HCT116 (cell line): Measurements from ENCODE around the gene UROD. TPM values are rescaled to one million over a fixed set of nuclear protein-coding genes. Genes with fewer than 3 reads are reported as not detected.

Source experiments
- ATAC-seq: fragments of 200-7000 bp; cut with Tn5 transposase; 2 replicates; pipeline ENCODE4 v1.9.1; 2020; ENCODE audit warnings: mild to moderate bottlenecking, moderate library complexity
- BruUV-seq: library from RNA; stranded (reverse); fragments of 400-500 nt; replicated peaks from 2 replicates; lab custom pipeline; 2021; lab: Mats Ljungman, UMichigan
- CTCF ChIA-PET: fragments of 300-600 bp; sonication (Branson Sonifier 250); formaldehyde crosslinking; loops from one replicate; lab custom pipeline; 2021; ENCODE audit warnings: antibody characterized with exemption; lab: Charles Lee
- POLR2A ChIA-PET: fragments of 300-600, 350-600 bp; sonication (Branson Sonifier 250); formaldehyde crosslinking; loops from one replicate; lab custom pipeline; 2021; ENCODE audit warnings: antibody characterized with exemption; lab: Charles Lee
- RAD21 ChIA-PET, 2 experiments: fragments of 300-600 bp; sonication (Branson Sonifier 250); formaldehyde crosslinking; loops; one replicate each; lab custom pipeline; 2023; ENCODE audit warnings: low total read pairs in 2 of 2; ENCODE audit not compliant: uncharacterized antibody in 2 of 2, unreplicated experiment in 2 of 2, low non-redundant PET in 1 of 2; lab: Charles Lee
- DNase-seq: peaks from one replicate; pipeline ENCODE4 v3.0.0-alpha.2; 2010; ENCODE audit warnings: low read depth, low spot score
- H2AFZ ChIP-seq: fragments of 200-600 bp; shearing (Covaris generic), sonication (generic); 2 replicates; pipeline ENCODE4 v1.6.1; 2017; ENCODE audit warnings: low read depth, mixed run types, mixed read lengths, antibody characterized with exemption, low read length; ENCODE audit not compliant: poor library complexity, severe bottlenecking
- H3K27ac ChIP-seq: 2 replicates; pipeline ENCODE4 v1.5.1; 2012; ENCODE audit warnings: low read depth, low read length
- H3K27me3 ChIP-seq: fragments of 200-600 bp; sonication (generic); 2 replicates; pipeline ENCODE4 v1.6.1; 2016; ENCODE audit warnings: mixed run types, low read length, mixed read lengths; ENCODE audit not compliant: insufficient read depth
- H3K36me3 ChIP-seq, 2 experiments: fragments of 200-500 bp in 1 of 2; fragments of 200-600 bp in 1 of 2; sonication (Bioruptor generic) in 1 of 2; sonication (generic) in 1 of 2; 2 replicates each; pipeline versions ENCODE4 v1.5.1 to v1.6.1; 2014 to 2016; ENCODE audit warnings: low read length in 2 of 2, inconsistent platforms in 1 of 2, mixed read lengths in 1 of 2, mixed run types in 1 of 2; ENCODE audit not compliant: insufficient read depth in 2 of 2, control insufficient read depth in 1 of 2
- H3K4me1 ChIP-seq, 2 experiments: fragments of 200-600 bp in 1 of 2; sonication (generic) in 1 of 2; 2 replicates each; pipeline versions ENCODE4 v1.5.1 to v1.6.1; 2012 to 2017; ENCODE audit warnings: low read length in 2 of 2, inconsistent platforms in 1 of 2, mild to moderate bottlenecking in 1 of 2, mixed read lengths in 1 of 2, mixed run types in 1 of 2, moderate library complexity in 1 of 2; ENCODE audit not compliant: insufficient read depth in 2 of 2, control insufficient read depth in 1 of 2
- H3K4me2 ChIP-seq: fragments of 200-600 bp; sonication (generic); 2 replicates; pipeline ENCODE4 v1.6.1; 2017; ENCODE audit warnings: mixed run types, low read length, mixed read lengths
- H3K4me3 ChIP-seq, 2 experiments: fragments of 200-600 bp in 1 of 2; sonication (generic) in 1 of 2; replicated peaks in 1 of 2; 2 replicates each; pipeline ENCODE4 v1.5.1; 2011 to 2016; ENCODE audit warnings: low read length in 2 of 2, control low read depth in 1 of 2, low read depth in 1 of 2, mild to moderate bottlenecking in 1 of 2, mixed read lengths in 1 of 2, mixed run types in 1 of 2
- H3K79me2 ChIP-seq: fragments of 200-600 bp; sonication (generic); 2 replicates; pipeline ENCODE4 v1.6.1; 2017; ENCODE audit warnings: mild to moderate bottlenecking, mixed run types, low read length, moderate library complexity, mixed read lengths; ENCODE audit not compliant: insufficient read depth
- H3K9ac ChIP-seq: fragments of 200-600 bp; sonication (generic); 2 replicates; pipeline ENCODE4 v1.6.1; 2016; ENCODE audit warnings: low read length, mixed read lengths
- H3K9me2 ChIP-seq: fragments of 200-600 bp; sonication (generic), shearing (Covaris generic); 2 replicates; pipeline ENCODE4 v1.6.1; 2017; ENCODE audit warnings: mixed run types, mild to moderate bottlenecking, moderate library complexity; ENCODE audit not compliant: insufficient read depth
- H3K9me3 ChIP-seq, 2 experiments: fragments of 200-500 bp in 1 of 2; fragments of 200-600 bp in 1 of 2; sonication (Bioruptor generic) in 1 of 2; sonication (generic) in 1 of 2; 2 replicates each; pipeline ENCODE4 v1.6.1; 2014 to 2017; ENCODE audit warnings: low read length in 2 of 2, mixed read lengths in 2 of 2, inconsistent platforms in 1 of 2, low read depth in 1 of 2, mild to moderate bottlenecking in 1 of 2, mixed run types in 1 of 2, moderate library complexity in 1 of 2; ENCODE audit not compliant: control insufficient read depth in 1 of 2, insufficient read depth in 1 of 2
- H4K20me1 ChIP-seq: fragments of 200-600 bp; sonication (generic), shearing (Covaris generic); 2 replicates; pipeline ENCODE4 v1.6.1; 2017; ENCODE audit warnings: mixed run types, mild to moderate bottlenecking, moderate library complexity; ENCODE audit not compliant: insufficient read depth
- ATF3 ChIP-seq: IDR thresholded peaks from 2 replicates; pipeline ENCODE4 v1.6.1; 2012
- CEBPB ChIP-seq: IDR thresholded peaks from 2 replicates; pipeline ENCODE4 v1.6.1; 2012; ENCODE audit warnings: low read depth
- EZH2 ChIP-seq: fragments of 200-600 bp; sonication (generic); IDR thresholded peaks from 2 replicates; pipeline ENCODE4 v1.6.1; 2017; ENCODE audit warnings: antibody characterized with exemption, mixed run types
- FOSL1 ChIP-seq: IDR thresholded peaks from 2 replicates; pipeline ENCODE4 v1.6.1; 2012; ENCODE audit warnings: low read depth
- JUND ChIP-seq: IDR thresholded peaks from 2 replicates; pipeline ENCODE4 v1.6.1; 2012
- RAD21 ChIP-seq: IDR thresholded peaks from 2 replicates; pipeline ENCODE4 v1.6.1; 2012; ENCODE audit warnings: low read depth, mild to moderate bottlenecking
- SP1 ChIP-seq: IDR thresholded peaks from 2 replicates; pipeline ENCODE4 v1.6.1; 2012; ENCODE audit warnings: low read depth
- SRF ChIP-seq: IDR thresholded peaks from 2 replicates; pipeline ENCODE4 v1.6.1; 2012; ENCODE audit warnings: low read depth
- ZBTB33 ChIP-seq: IDR thresholded peaks from 2 replicates; pipeline ENCODE4 v1.6.1; 2011; ENCODE audit warnings: mild to moderate bottlenecking, low read length, moderate library complexity; ENCODE audit not compliant: insufficient replicate concordance; ENCODE audit errors: extremely low read depth
- ZFX ChIP-seq: fragments of 450-650 bp; IDR thresholded peaks from 2 replicates; pipeline ENCODE4 v1.6.1; 2017
- intact Hi-C: fragments of 100-400 bp; cut with micrococcal nuclease; formaldehyde crosslinking; loops from 2 replicates; pipeline ENCODE4 v1.10.0; 2022
- total RNA-seq: library from RNA; stranded (reverse); gene quantifications from one replicate; pipeline ENCODE4 v1.2.1, GENCODE V29; 2021; ENCODE audit not compliant: unreplicated experiment
- TF ChIP-seq, protein P1 (sequence below): IDR thresholded peaks from 2 replicates; pipeline ENCODE4 v1.6.1; 2012; ENCODE audit warnings: low read depth
- TF ChIP-seq, protein P2 (sequence below), 3 experiments: fragments of 200-600 bp in 1 of 3; sonication (generic) in 1 of 3; IDR thresholded peaks in 2 of 3; conservative IDR thresholded peaks in 1 of 3; 2 replicates each; pipeline ENCODE4 v1.5.1; 2012 to 2017; ENCODE audit warnings: low read depth in 2 of 3, low read length in 2 of 3, antibody characterized with exemption in 1 of 3, borderline replicate concordance in 1 of 3, control low read depth in 1 of 3, mild to moderate bottlenecking in 1 of 3, mixed read lengths in 1 of 3, mixed run types in 1 of 3, moderate library complexity in 1 of 3; ENCODE audit not compliant: insufficient read depth in 1 of 3

UROD gene
- total RNA-seq, 1 experiment from 2014 or later, result 73.7 TPM

GRCh38 chr1:44995467-44996238 is 16.4 kb upstream of the UROD start:
- Histone ChIP-seq H3K27me3 (no peaks in the 10 kb centered on the region), H3K9me3 (no peaks in the 10 kb centered on the region), H3K36me3 (no peaks in the 10 kb centered on the region), H3K27ac (no peak overlapping the region), H4K20me1 (no peaks in the 10 kb centered on the region), H3K79me2 (no peaks in the 10 kb centered on the region), H3K4me3 (no peak overlapping the region), H3K9ac (no peak overlapping the region), H3K4me1 (no peaks in the 10 kb centered on the region), H3K9me2 (no peaks in the 10 kb centered on the region), H3K4me2 (no peak overlapping the region), H2AFZ (no peak overlapping the region)
- no peak for ATAC-seq
- intact Hi-C loops, result no loop called here
- ChIA-PET RAD21 (no interaction called here), CTCF (no interaction called here), POLR2A (no interaction called here)
- TF ChIP-seq JUND (no peak), FOSL1 (no peak), CEBPB (no peak), SP1 (no peak), SRF (no peak), ZBTB33 (no peak), ZFX (no peak), EZH2 (no peak), ATF3 (no peak), RAD21 (no peak)
- TF ChIP-seq, protein P1, sequence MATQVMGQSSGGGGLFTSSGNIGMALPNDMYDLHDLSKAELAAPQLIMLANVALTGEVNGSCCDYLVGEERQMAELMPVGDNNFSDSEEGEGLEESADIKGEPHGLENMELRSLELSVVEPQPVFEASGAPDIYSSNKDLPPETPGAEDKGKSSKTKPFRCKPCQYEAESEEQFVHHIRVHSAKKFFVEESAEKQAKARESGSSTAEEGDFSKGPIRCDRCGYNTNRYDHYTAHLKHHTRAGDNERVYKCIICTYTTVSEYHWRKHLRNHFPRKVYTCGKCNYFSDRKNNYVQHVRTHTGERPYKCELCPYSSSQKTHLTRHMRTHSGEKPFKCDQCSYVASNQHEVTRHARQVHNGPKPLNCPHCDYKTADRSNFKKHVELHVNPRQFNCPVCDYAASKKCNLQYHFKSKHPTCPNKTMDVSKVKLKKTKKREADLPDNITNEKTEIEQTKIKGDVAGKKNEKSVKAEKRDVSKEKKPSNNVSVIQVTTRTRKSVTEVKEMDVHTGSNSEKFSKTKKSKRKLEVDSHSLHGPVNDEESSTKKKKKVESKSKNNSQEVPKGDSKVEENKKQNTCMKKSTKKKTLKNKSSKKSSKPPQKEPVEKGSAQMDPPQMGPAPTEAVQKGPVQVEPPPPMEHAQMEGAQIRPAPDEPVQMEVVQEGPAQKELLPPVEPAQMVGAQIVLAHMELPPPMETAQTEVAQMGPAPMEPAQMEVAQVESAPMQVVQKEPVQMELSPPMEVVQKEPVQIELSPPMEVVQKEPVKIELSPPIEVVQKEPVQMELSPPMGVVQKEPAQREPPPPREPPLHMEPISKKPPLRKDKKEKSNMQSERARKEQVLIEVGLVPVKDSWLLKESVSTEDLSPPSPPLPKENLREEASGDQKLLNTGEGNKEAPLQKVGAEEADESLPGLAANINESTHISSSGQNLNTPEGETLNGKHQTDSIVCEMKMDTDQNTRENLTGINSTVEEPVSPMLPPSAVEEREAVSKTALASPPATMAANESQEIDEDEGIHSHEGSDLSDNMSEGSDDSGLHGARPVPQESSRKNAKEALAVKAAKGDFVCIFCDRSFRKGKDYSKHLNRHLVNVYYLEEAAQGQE, result no peak
- TF ChIP-seq, protein P2, sequence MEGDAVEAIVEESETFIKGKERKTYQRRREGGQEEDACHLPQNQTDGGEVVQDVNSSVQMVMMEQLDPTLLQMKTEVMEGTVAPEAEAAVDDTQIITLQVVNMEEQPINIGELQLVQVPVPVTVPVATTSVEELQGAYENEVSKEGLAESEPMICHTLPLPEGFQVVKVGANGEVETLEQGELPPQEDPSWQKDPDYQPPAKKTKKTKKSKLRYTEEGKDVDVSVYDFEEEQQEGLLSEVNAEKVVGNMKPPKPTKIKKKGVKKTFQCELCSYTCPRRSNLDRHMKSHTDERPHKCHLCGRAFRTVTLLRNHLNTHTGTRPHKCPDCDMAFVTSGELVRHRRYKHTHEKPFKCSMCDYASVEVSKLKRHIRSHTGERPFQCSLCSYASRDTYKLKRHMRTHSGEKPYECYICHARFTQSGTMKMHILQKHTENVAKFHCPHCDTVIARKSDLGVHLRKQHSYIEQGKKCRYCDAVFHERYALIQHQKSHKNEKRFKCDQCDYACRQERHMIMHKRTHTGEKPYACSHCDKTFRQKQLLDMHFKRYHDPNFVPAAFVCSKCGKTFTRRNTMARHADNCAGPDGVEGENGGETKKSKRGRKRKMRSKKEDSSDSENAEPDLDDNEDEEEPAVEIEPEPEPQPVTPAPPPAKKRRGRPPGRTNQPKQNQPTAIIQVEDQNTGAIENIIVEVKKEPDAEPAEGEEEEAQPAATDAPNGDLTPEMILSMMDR (IDR thresholded peaks at IDR 0.05 in 2 of 3, conservative IDR thresholded peaks at IDR 0.05 in 1 of 3; ENCODE audit: borderline replicate concordance in 1 of 3, insufficient read depth in 1 of 3, low read depth in 2 of 3, low read length in 2 of 3), result no peak
- BruUV-seq, result no TSS peak
- DNase-seq, result no peak
